K562 (cell line): ENCODE results near the gene SLMAP. TPM values are rescaled to one million over a fixed set of nuclear protein-coding genes. Genes with fewer than 3 reads are reported as not detected.

ENCODE experiments used
- ATAC-seq: fragments of 200-7000 bp; cut with Tn5 transposase; 3 replicates; pipeline ENCODE4 v1.9.1; 2020; ENCODE audit warnings: moderate library complexity
- BruUV-seq: library from RNA; stranded (reverse); fragments of 400-500 nt; replicated peaks from 2 replicates; lab custom pipeline; 2021; lab: Mats Ljungman, UMichigan
- CTCF ChIA-PET: fragments of 300-600 bp; formaldehyde crosslinking; extraction: SDS; loops from one replicate; lab custom pipeline; 2021; ENCODE audit warnings: low intra/inter-chr PET ratio; lab: Yijun Ruan, JAX
- POLR2A ChIA-PET: fragments of 300-600, 350-650 bp; sonication (Branson Sonifier 250); formaldehyde crosslinking; extraction: SDS; loops from one replicate; lab custom pipeline; 2021; ENCODE audit warnings: antibody characterized with exemption, inconsistent platforms; lab: Yijun Ruan, JAX
- DNase-seq, 4 experiments: peaks; one replicate each; pipeline versions ENCODE4 v3.0.0 to v3.0.0-alpha.2; 2011 to 2018; ENCODE audit warnings: low spot score in 3 of 4, mixed read lengths in 3 of 4; ENCODE audit errors: extremely low read depth in 1 of 4
- FAIRE-seq: peaks from 2 replicates; lab custom pipeline; 2011; peaks lifted over from hg19 to GRCh38; lab: Jason Lieb, UNC
- H2AFZ ChIP-seq: 2 replicates; pipeline ENCODE4 v1.6.0; 2011; ENCODE audit warnings: low read depth, low read length, control low read depth, inconsistent platforms
- H3K27ac ChIP-seq: fragments of 200-600 bp; 3 replicates; pipeline ENCODE4 v1.8.0; 2011; ENCODE audit warnings: low read depth, mild to moderate bottlenecking, control low read depth, inconsistent platforms, low read length, moderate library complexity, mixed read lengths; ENCODE audit errors: extremely low read depth
- H3K27me3 ChIP-seq, 2 experiments: fragments of 300-600 bp in 1 of 2; 2 replicates in 1 of 2; 3 replicates in 1 of 2; pipeline versions ENCODE4 v1.6.0 to v1.8.0; 2011; ENCODE audit warnings: inconsistent platforms in 2 of 2, low read length in 2 of 2, mild to moderate bottlenecking in 1 of 2, mixed read lengths in 1 of 2, moderate library complexity in 1 of 2; ENCODE audit not compliant: control insufficient read depth in 2 of 2, insufficient read depth in 2 of 2
- H3K36me3 ChIP-seq: fragments of 300-600 bp; 3 replicates; pipeline ENCODE4 v1.8.0; 2011; ENCODE audit warnings: mild to moderate bottlenecking, low read length, inconsistent platforms; ENCODE audit not compliant: control insufficient read depth, insufficient read depth
- H3K4me1 ChIP-seq, 2 experiments: fragments of 200-600 bp in 1 of 2; replicated peaks in 1 of 2; 2 replicates in 1 of 2; 3 replicates in 1 of 2; pipeline versions ENCODE4 v1.5.1 to v1.8.0; 2011; ENCODE audit warnings: inconsistent platforms in 2 of 2, low read length in 2 of 2, mild to moderate bottlenecking in 1 of 2, mixed read lengths in 1 of 2, moderate library complexity in 1 of 2; ENCODE audit not compliant: control insufficient read depth in 2 of 2, insufficient read depth in 2 of 2
- H3K4me2 ChIP-seq: 2 replicates; pipeline ENCODE4 v1.6.1; 2011; ENCODE audit warnings: low read length, control low read depth, inconsistent platforms, mixed read lengths; ENCODE audit not compliant: insufficient read depth
- H3K4me3 ChIP-seq: fragments of 200-600 bp; sonication (generic), shearing (Covaris generic); 2 replicates; pipeline ENCODE4 v1.5.1; 2016; ENCODE audit warnings: control low read depth, inconsistent platforms
- H3K79me2 ChIP-seq: fragments of 200-600 bp; 3 replicates; pipeline ENCODE4 v1.8.0; 2011; ENCODE audit warnings: low read length, inconsistent platforms; ENCODE audit not compliant: control insufficient read depth, insufficient read depth
- H3K9ac ChIP-seq, 2 experiments: 2 replicates each; pipeline versions ENCODE4 v1.6.0 to v1.6.1; 2011; ENCODE audit warnings: low read depth in 2 of 2, low read length in 2 of 2, control low read depth in 1 of 2, inconsistent platforms in 1 of 2, mild to moderate bottlenecking in 1 of 2, mixed read lengths in 1 of 2; ENCODE audit not compliant: insufficient read depth in 1 of 2
- H3K9me1 ChIP-seq: one replicate; pipeline ENCODE4 v1.6.0; 2011; ENCODE audit warnings: inconsistent platforms, mild to moderate bottlenecking, low read length, moderate library complexity; ENCODE audit not compliant: control insufficient read depth, insufficient read depth
- H3K9me3 ChIP-seq: replicated peaks from 2 replicates; pipeline ENCODE4 v1.5.1; 2011; ENCODE audit warnings: low read depth, low read length, inconsistent platforms; ENCODE audit not compliant: control insufficient read depth, insufficient read depth
- H4K20me1 ChIP-seq: replicated peaks from 2 replicates; pipeline ENCODE4 v1.6.1; 2011; ENCODE audit warnings: low read length, inconsistent platforms, mixed read lengths; ENCODE audit not compliant: control insufficient read depth, insufficient read depth
- CREM ChIP-seq: IDR thresholded peaks from 2 replicates; pipeline ENCODE4 v1.6.1; 2014; ENCODE audit warnings: antibody characterized with exemption, low read depth
- GABPB2 ChIP-seq: fragments of 250-450 bp; sonication (Bioruptor Pico); conservative IDR thresholded peaks from 2 replicates; pipeline ENCODE4 v1.5.1; 2021; ENCODE audit warnings: mild to moderate bottlenecking
- MITF ChIP-seq: IDR thresholded peaks from 2 replicates; pipeline ENCODE4 v1.6.1; 2014; ENCODE audit warnings: antibody characterized with exemption
- NCOA6 ChIP-seq: fragments of 450-650 bp; IDR thresholded peaks from 2 replicates; pipeline ENCODE4 v1.6.1; 2017; ENCODE audit warnings: mild to moderate bottlenecking
- RAD21 ChIP-seq, 2 experiments: fragments of 250-450 bp in 1 of 2; fragments of 450-650 bp in 1 of 2; sonication (Bioruptor Pico) in 1 of 2; formaldehyde crosslinking in 1 of 2; IDR thresholded peaks in 1 of 2; conservative IDR thresholded peaks in 1 of 2; 2 replicates each; pipeline versions ENCODE4 v1.4.0 to v1.8.0; 2020 to 2022; ENCODE audit warnings: mild to moderate bottlenecking in 2 of 2, moderate library complexity in 1 of 2
- SAFB ChIP-seq: fragments of 200-400 bp; formaldehyde crosslinking; IDR thresholded peaks from 2 replicates; pipeline ENCODE4 v1.6.1; 2017; ENCODE audit warnings: low read depth, low read length, borderline replicate concordance
- TCF15 ChIP-seq: fragments of 250-450 bp; sonication (Bioruptor Pico); IDR thresholded peaks from 2 replicates; pipeline ENCODE4 v1.8.0; 2022; ENCODE audit warnings: moderate library complexity, mild to moderate bottlenecking, inconsistent platforms
- ZNF274 ChIP-seq: IDR thresholded peaks from 2 replicates; pipeline ENCODE4 v1.6.1; 2011; ENCODE audit warnings: low read depth, mild to moderate bottlenecking, low read length, moderate library complexity, borderline replicate concordance
- ZNF318 ChIP-seq, 2 experiments: fragments of 450-650 bp; IDR thresholded peaks; 2 replicates each; pipeline ENCODE4 v1.6.1; 2016; ENCODE audit warnings: mild to moderate bottlenecking in 2 of 2, borderline replicate concordance in 1 of 2, low read depth in 1 of 2, moderate library complexity in 1 of 2
- ZNF764 ChIP-seq: fragments of 250-450 bp; sonication (Bioruptor Pico); IDR thresholded peaks from 2 replicates; pipeline ENCODE4 v1.4.0; 2020; ENCODE audit warnings: low read depth, mild to moderate bottlenecking, moderate library complexity
- WGBS: fragments of 100-300 bp; shearing (Covaris generic); methylation state at CpG from one replicate; pipeline ENCODE4 v1.1.6; 2016; ENCODE audit warnings: low coverage, mixed read lengths; ENCODE audit not compliant: insufficient coverage; ENCODE audit errors: missing lambda C conversion rate; 5-methylcytosine and 5-hydroxymethylcytosine counted together
- in situ Hi-C: fragments of 300-500 bp; cut with MboI; formaldehyde crosslinking; loops from 4 replicates; pipeline ENCODE4 v1.15.0; 2018; ENCODE audit warnings: inconsistent platforms, mixed read lengths
- intact Hi-C: fragments of 100-400 bp; cut with micrococcal nuclease; formaldehyde crosslinking; loops from 2 replicates; pipeline ENCODE4 v1.14.2; 2022
- polyA plus RNA-seq, 8 experiments: library from polyadenylated mRNA; depleted of rRNA in 4 of 8; stranded (reverse) in 5 of 8; unstranded in 3 of 8; fragments of >200 nt; fragmentation: Nextera tagmentation in 2 of 8; fragmentation: Illumina TruSeq in 1 of 8; extraction: Ambion mirVana in 2 of 8; extraction: Trizol in 1 of 8; gene quantifications; 2 replicates each; pipeline versions ENCODE4 v1.2.1 to v1.2.3, GENCODE V29; 2011 to 2014; ENCODE audit warnings: inconsistent platforms in 1 of 8, missing spikeins in 1 of 8
- total RNA-seq, 7 experiments: library from RNA; depleted of rRNA in 6 of 7; stranded (reverse); fragments of >200 nt in 6 of 7; fragmentation: Illumina TruSeq in 2 of 7; extraction: Trizol in 2 of 7; gene quantifications; 2 replicates each; pipeline versions ENCODE4 v1.2.1 to v1.2.3, GENCODE V29; 2011 to 2021; ENCODE audit warnings: low replicate concordance in 1 of 7

Gene SLMAP
- total and polyA plus RNA-seq, 9 of the 15 experiments (the other 6 are each of a cell fraction or from before 2014, with no cell fraction given), result 12.1 to 50.7 (median 28.3) TPM

- Histone ChIP-seq H3K9me1 (no peaks in the 10 kb centered on the region), H3K9me3 (no peaks in the 10 kb centered on the region), H4K20me1 (no peaks in the 10 kb centered on the region), H3K79me2 (no peaks in the 10 kb centered on the region), H3K27me3 (no peaks in the 10 kb centered on the region), H3K4me2 (no peak overlapping the region), H3K4me3 (no peak overlapping the region), H2AFZ (no peak overlapping the region), H3K9ac (no peak overlapping the region), H3K36me3 (peaks cover 21% of the 10 kb centered on the region; the same call in 2 of the 3 replicates), H3K4me1 (no peaks in the 10 kb centered on the region), H3K27ac (no peak overlapping the region)
- intact Hi-C loops (no loop called here), in situ Hi-C loops (no loop called here)
- FAIRE-seq (no peak), ATAC-seq (no peak), DNase-seq (no peak)
- ChIA-PET CTCF (no interaction called here), POLR2A (no interaction called here)
- WGBS, result 73% methylated on average over 3 of the region's 3 CpGs
- BruUV-seq, result no TSS peak
- TF ChIP-seq SAFB (no peak), ZNF318 (IDR thresholded peaks at IDR 0.05; ENCODE audit: borderline replicate concordance in 1 of 2, low read depth in 1 of 2) (no peak), GABPB2 (CRISPR knock-in tag) (no peak), MITF (no peak), ZNF274 (no peak), CREM (no peak), ZNF764 (CRISPR knock-in tag) (no peak), NCOA6 (no peak), TCF15 (CRISPR knock-in tag) (no peak), RAD21 (CRISPR knock-in tag; conservative IDR thresholded peaks at IDR 0.05 in 1 of 2, IDR thresholded peaks at IDR 0.05 in 1 of 2) (no peak)
Observed at GRCh38 chr3:57927916-57928315, 171.8 kb downstream of the SLMAP start.
